ENCODE data around the gene EEF1A1.
A peak's percentile ranks its signal among the peaks of the same experiment; 100 is the strongest.
"Not testable (repeated sequence)": the region's sequence is repeated elsewhere in the genome, so short reads cannot be mapped to it uniquely, and the experiment has no call there.

Gene EEF1A1
- total RNA-seq, result 2,724 to 4,082 (median 3,493) reads per million in 18 experiments

GRCh38 chr6:73520688-73521350, at the start of gene EEF1A1:
TSS of gene EEF1A1 (minus strand) at chr6:73521032. CDS start at chr6:73520026, 1,006 bp downstream.
- peak; percentile 100 for DNase-seq

- no peak for DNase-seq
Measured at GRCh38 chr6:73569121-73569520, 48.3 kb upstream of the EEF1A1 start.

DNA sequence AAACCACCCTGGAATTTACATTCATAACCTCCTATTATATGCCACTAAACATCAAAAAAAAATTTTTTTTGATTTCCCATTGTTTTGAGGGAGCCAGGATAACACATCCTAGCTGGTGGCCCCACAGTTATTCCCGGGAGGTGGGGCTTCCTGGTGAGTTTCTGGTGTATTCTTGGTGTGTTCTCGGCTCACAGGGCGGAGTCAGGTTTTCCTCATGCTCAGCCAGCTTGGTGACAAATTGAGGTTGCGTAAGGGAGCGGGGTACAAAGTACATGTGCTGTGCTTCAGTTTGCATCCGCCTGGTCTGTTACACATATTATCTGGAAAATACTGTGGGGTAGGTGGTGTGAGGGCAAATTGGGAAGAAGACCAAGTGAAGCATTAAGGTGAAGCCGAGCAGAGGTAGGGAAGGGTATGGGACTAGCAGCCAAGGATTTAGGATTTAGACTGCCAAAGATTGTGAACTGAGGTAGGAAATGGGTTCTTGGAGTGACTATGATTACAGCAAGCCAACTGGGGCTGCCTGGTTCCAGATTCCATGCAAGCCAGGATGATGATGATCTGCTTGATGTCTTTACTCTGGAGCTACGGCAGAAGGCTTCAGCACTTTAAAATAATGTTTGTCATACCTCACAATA, 46.2 kb upstream of the EEF1A1 start:
- DNase-seq, result peak; percentile 82 to 89

- DNase-seq, result not testable (repeated sequence)
Measured at GRCh38 chr6:73566486-73566871, 45.6 kb upstream of the EEF1A1 start.

DNA sequence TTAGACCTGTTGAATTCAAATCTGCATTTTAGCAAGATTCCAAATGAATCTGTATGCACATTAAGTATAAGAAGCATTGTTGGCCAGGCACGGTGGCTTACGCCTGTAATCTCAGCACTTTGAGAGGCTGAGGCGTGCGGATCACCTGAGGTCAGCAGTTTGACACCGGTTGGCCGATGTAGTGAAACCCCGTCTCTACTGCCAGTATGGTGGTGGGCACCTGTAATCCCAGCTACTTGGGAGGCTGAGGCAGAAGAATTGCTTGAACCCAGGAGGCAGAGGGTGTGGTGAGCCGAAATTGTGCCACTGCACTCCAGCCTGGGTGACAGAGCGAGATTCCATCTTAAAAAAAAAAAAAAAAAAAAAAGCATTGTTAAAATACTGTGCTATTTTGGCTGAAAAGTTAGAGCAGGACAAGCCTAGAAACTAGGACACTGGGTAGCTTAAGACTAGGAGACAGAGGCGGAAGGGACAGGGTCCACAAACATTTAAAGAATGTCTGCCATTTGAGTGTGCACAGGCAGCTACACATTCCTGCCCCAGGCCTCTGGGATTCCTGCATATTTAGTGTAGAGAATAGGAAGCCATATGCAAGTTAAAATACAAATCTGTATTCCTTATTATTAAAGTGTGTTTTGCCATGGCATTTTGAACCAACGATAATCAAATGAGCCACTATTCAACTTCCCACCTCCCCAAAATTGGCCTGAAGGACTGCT, 45.1 kb upstream of the EEF1A1 start:
- DNase-seq, result no peak

GRCh38 chr6:73564578-73565345, 43.9 kb upstream of the EEF1A1 start:
- DNase-seq, result no peak

DNA sequence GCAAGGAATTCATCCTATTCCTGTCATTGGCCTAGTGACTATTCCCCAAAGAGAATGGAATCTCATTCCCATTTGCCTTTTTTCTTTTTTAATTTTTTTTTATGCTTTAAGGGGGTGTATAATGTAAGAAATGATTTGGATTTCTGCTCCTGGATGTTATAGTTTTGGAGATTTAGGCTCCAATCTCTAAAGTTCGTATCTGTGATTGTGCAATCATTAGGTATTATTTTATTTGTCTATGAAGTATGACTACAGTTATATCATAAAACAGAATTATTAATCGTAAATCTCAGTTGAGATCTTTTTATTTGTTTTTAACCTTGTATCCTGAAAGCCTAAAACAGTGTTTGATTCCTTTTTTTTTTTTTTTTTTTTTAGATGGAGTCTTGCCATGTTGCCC, 41.7 kb upstream of the EEF1A1 start:
- no peak for DNase-seq

DNA sequence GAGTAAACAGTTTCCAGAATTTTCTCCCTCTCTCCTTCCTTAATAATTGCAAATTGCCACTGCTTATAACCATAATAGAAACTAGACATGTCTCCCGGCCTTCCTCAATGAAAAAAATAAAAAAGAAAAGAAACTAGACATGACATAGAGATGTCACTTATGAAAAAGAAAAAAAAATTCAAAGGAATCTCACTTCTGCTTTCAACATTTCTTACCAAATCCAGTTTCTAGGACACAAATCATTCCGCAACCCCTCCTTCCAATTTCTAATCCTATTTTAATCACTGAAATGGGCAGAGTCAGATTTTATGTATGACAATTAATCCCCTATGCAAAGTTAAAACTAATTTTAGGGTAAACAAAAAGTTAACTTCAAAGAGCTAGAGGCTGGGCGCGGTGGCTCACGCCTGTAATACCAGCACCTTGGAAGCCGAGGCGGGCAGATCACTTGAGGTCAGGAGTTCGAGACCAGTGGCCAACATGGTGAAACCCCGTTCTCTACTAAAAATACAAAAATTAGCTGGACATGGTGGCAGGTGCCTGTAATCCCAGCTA, 40.1 kb upstream of the EEF1A1 start:
- DNase-seq, result peak in 1 of 2 donors; percentile 69

GRCh38 chr6:73560182-73560732, 39.4 kb upstream of the EEF1A1 start:
- DNase-seq, result no peak

DNA sequence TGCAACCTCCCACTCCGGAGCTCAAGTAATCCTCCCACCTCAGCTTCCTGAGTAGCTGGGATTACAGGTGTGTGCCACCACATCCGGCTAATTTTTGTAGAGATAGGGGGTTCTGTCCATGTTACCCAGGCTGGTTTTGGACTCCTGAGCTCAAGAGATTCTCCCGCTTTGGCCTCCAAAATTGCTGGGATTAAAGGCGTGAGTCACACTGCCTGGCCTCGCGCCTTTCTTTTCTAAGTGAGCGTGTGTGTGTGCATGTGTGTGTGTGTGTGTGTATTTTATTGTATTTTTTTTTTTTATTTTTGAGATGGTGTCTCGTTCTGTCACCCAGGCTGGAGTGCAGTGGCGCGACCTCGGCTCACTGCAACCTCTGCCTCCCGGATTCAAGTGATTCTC, 38.6 kb upstream of the EEF1A1 start:
- DNase-seq, result not testable (repeated sequence)

- no peak for DNase-seq
Measured at GRCh38 chr6:73558624-73559398, 38.0 kb upstream of the EEF1A1 start.

DNA sequence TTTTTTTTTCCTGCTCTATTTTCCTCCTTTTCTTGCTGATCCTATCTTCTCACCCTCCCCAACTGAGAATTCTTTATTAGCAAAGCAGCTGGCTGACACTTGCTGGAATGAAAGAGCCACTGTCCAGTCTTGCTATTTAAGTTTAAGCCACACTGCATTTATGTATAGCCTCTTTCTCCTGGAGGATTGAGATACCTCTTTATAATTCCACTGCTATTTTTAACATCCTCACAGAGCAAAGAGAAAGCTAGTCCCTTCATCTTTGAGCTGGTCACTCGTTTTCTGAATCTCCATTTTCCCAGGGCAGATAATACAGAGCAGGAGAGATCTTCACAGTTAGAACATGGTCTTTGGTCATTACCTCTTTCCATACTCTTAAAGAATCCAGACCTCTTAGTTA, 36.0 kb upstream of the EEF1A1 start:
- no peak for DNase-seq

DNA sequence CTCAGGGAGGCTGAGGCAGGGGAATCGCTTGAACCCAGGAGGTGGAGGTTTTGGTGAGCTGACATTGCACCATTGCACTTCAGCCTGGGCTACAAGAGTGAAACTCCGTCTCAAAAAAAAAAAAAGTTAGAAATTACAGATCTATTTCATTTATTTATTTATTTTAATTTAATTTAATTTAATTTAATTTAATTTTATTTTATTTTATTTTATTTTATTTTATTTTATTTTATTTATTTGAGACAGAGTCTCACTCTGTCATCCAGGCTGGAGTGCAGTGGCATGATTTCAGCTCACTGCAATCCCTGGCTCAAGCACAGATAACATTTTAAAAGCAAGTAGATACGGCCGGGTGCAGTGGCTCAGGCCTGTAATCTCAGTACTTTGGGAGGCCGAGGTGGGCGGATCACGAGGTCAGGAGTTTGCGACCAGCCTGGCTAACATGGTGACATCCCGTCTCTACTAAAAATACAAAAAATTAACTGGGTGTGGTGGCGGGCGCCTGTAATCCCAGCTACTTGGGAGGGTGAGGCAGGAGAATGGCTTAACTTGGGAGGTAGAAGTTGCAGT, 34.6 kb upstream of the EEF1A1 start:
- not testable (repeated sequence) for DNase-seq

DNA sequence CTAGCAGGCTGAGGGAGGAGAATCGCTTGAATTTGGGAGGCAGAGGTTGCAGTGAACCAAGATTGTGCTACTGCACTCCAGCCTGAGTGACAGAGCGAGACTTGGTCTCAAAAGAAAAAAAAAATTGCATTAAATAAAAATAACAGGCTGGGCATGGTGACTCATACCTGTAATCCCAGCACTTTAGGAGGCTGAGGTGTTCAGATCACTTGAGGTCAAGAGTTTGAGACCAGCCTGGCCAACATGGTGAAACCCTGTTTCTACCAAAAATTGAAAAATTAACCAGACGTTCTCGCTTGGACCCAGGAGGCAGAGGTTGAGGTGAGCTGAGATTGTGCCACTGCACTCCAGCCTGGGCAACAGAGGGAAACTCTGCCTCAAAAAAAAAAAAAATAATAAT, 30.3 kb upstream of the EEF1A1 start:
- not testable (repeated sequence) for DNase-seq

DNA sequence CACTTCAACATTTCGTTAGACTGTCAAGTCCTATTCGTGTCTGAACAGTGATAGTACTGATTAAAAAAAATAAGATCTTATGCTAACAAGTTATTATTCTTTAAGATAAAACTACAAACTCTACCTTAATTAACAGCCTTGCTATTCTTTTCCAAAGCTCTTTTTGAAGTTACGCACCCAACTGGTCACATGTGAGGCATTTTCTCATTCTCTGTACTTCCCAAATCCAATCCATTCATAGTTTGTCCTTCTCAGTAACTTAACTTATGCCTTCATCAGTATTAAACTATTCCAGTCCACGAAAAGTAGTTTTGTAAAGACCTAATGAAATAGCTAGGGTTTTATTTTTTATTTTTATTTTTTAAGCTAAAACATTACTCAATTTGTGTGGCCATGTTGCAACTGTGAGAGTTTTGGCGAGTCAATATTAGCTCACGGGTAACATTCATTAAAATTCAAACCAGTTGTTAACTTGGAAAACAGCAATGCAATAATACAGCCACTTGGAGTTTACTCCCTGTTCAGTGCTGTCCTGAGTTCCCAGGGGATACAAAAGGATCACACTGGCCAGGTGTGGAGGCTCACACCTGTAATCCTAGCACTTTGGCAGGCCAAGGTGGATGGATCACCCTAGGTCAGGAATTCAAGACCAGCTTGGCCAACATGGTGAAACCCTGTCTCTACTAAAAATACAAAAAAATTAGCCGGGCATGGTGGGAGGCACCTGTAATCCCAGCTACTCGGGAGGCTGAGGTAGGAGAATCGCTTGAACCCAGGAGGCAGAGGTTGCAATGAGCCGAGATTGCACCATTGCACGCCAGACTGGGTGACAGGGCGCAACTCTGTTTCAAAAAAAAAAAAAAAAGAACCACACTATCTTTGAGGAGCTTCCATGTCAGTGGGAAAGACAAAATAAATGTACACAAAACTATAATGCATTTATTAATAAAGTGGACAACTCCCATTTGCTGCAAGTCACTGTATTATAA, 27.9 kb upstream of the EEF1A1 start:
- peak in 1 of 2 donors; percentile 36 for DNase-seq

DNA sequence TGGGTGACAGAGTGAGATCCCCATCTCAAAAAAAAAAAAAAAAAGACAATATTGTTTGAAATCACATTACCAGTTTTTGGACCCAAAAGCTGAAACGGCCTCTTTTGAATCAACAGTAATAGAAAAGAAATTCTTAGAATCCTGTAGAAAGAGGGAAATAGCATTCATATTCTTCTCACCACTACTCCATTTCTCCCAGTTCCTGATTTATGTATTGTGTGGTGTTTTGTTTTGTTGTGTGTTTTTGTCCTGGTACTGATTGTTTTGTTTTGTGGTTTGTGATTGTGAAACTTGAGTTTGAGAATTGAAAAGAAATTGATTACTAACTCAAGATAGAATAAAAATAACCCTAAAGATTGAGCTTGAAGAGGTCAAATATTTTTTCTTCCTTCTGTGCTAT, 26.2 kb upstream of the EEF1A1 start:
- peak in 1 of 2 donors; percentile 56 for DNase-seq

DNA sequence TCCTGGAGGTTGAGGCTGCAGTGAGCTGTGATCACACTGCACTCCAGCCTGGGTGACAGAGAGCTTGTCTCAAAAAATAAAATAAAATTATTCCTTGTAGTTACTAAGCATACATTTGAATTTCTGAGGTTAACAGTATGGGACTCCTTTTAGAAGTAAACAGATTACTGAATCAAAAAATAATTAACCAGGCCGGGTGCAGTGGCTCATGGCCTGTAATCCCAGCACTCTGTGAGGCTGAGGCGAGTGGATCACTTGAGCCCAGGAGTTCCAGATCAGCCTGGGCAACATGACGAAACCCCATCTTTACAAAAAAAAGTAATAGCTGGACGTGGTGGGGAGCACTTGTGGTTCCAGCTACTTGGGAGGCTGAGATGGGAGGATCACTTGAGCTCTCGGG, 22.1 kb upstream of the EEF1A1 start:
- DNase-seq, result no peak

DNA sequence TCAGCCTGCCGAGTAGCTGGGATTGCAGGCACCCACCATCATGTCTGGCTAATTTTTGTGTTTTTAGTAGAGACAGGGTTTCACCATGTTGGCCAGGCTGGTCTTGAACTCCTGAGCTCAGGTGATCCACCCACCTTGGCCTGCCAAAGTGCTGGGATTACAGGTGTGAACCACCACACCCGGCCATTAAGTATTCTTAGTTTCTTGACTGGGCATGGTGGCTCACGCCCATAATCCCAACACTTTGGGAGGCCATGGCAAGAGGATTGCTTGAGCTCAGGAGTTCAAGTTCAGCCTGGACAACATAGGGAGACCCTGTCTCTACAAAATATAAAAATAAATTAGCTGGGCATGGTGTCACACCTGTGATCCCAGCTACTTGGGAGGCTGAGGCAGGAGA, 21.6 kb upstream of the EEF1A1 start:
- DNase-seq, result not testable (repeated sequence)

- DNase-seq, result no peak
Measured at GRCh38 chr6:73538116-73538779, 17.4 kb upstream of the EEF1A1 start.
